GM12878 (cell line): Measurements from ENCODE around the gene SOST. TPM values are rescaled to one million over a fixed set of nuclear protein-coding genes. Genes with fewer than 3 reads are reported as not detected.

Experiments
- ATAC-seq: fragments of 200-7000 bp; cut with Tn5 transposase; 3 replicates; pipeline ENCODE4 v1.9.1; 2020; ENCODE audit warnings: mild to moderate bottlenecking, moderate library complexity
- BruUV-seq: library from RNA; stranded (reverse); fragments of 400-500 nt; replicated peaks from 2 replicates; lab custom pipeline; 2021; lab: Mats Ljungman, UMichigan
- CTCF ChIA-PET: fragments of 300-600 bp; sonication (Branson Sonifier 250); formaldehyde crosslinking; extraction: SDS; loops from one replicate; lab custom pipeline; 2021; ENCODE audit warnings: inconsistent platforms; lab: Yijun Ruan, JAX
- POLR2A ChIA-PET: fragments of 350-600 bp; formaldehyde crosslinking; extraction: SDS; loops from one replicate; lab custom pipeline; 2021; ENCODE audit warnings: inconsistent platforms; lab: Charles Lee
- RAD21 ChIA-PET: fragments of 300-600 bp; sonication (Branson Sonifier 250); formaldehyde crosslinking; loops from one replicate; lab custom pipeline; 2023; ENCODE audit warnings: antibody characterized with exemption; ENCODE audit not compliant: unreplicated experiment; lab: Charles Lee
- SMC1A ChIA-PET: fragments of 300-600 bp; sonication (Branson Sonifier 250); formaldehyde crosslinking; loops from one replicate; lab custom pipeline; 2023; ENCODE audit not compliant: unreplicated experiment, uncharacterized antibody; lab: Charles Lee
- DNase-seq: peaks from one replicate; pipeline ENCODE4 v3.0.0-alpha.2; 2011; ENCODE audit warnings: low read depth, low spot score
- FAIRE-seq: peaks from 3 replicates; lab custom pipeline; 2011; peaks lifted over from hg19 to GRCh38; lab: Jason Lieb, UNC
- H2AFZ ChIP-seq: 2 replicates; pipeline ENCODE4 v1.6.0; 2011; ENCODE audit warnings: low read depth, low read length, control low read depth; ENCODE audit not compliant: control insufficient read depth
- H3K27ac ChIP-seq: 2 replicates; pipeline ENCODE4 v1.5.1; 2011; ENCODE audit warnings: control low read depth; ENCODE audit not compliant: control insufficient read depth, insufficient read depth
- H3K27me3 ChIP-seq, 2 experiments: replicated peaks in 1 of 2; 2 replicates each; pipeline versions ENCODE4 v1.6.0 to v1.6.1; 2011; ENCODE audit warnings: low read length in 1 of 2; ENCODE audit not compliant: control insufficient read depth in 2 of 2, insufficient read depth in 2 of 2
- H3K36me3 ChIP-seq, 2 experiments: 2 replicates each; pipeline ENCODE4 v1.5.1; 2011; ENCODE audit warnings: low read length in 1 of 2; ENCODE audit not compliant: control insufficient read depth in 2 of 2, insufficient read depth in 2 of 2
- H3K4me1 ChIP-seq: 2 replicates; pipeline ENCODE4 v1.6.1; 2011; ENCODE audit warnings: mild to moderate bottlenecking, low read length, moderate library complexity, mixed read lengths; ENCODE audit not compliant: control insufficient read depth, insufficient read depth
- H3K4me2 ChIP-seq: 2 replicates; pipeline ENCODE4 v1.6.0; 2011; ENCODE audit warnings: control low read depth; ENCODE audit not compliant: control insufficient read depth, insufficient read depth
- H3K4me3 ChIP-seq: fragments of 200-600 bp; sonication (generic); 2 replicates; pipeline ENCODE4 v1.5.1; 2016
- H3K79me2 ChIP-seq: 2 replicates; pipeline ENCODE4 v1.6.0; 2011; ENCODE audit warnings: low read length; ENCODE audit not compliant: control insufficient read depth, insufficient read depth
- H3K9ac ChIP-seq: 2 replicates; pipeline ENCODE4 v1.8.0; 2011; ENCODE audit warnings: low read length, control low read depth, mixed read lengths; ENCODE audit not compliant: control insufficient read depth, insufficient read depth
- H3K9me3 ChIP-seq: replicated peaks from 3 replicates; pipeline ENCODE4 v1.5.1; 2011; ENCODE audit warnings: mild to moderate bottlenecking, low read length; ENCODE audit not compliant: control insufficient read depth, insufficient read depth
- H4K20me1 ChIP-seq: 2 replicates; pipeline ENCODE4 v1.6.0; 2011; ENCODE audit not compliant: control insufficient read depth, insufficient read depth
- ASH2L ChIP-seq: fragments of 300-600, 200-600 bp; sonication (generic); IDR thresholded peaks from 2 replicates; pipeline ENCODE4 v1.6.1; 2017; ENCODE audit warnings: low read depth, mild to moderate bottlenecking, borderline replicate concordance
- ATF3 ChIP-seq: IDR thresholded peaks from 2 replicates; pipeline ENCODE4 v1.6.1; 2011; ENCODE audit warnings: low read depth, mild to moderate bottlenecking, low read length, moderate library complexity, borderline replicate concordance; ENCODE audit errors: extremely low read depth
- CBFB ChIP-seq: IDR thresholded peaks from 2 replicates; pipeline ENCODE4 v1.6.1; 2016; ENCODE audit warnings: antibody characterized with exemption, low read depth
- DPF2 ChIP-seq: fragments of 450-650 bp; IDR thresholded peaks from 2 replicates; pipeline ENCODE4 v1.6.1; 2017; ENCODE audit warnings: mild to moderate bottlenecking
- MAX ChIP-seq: IDR thresholded peaks from 2 replicates; pipeline ENCODE4 v1.6.1; 2012; ENCODE audit warnings: low read depth, low read length, improper control_type of control experiment
- RAD51 ChIP-seq: fragments of 450-650 bp; IDR thresholded peaks from 2 replicates; pipeline ENCODE4 v1.6.1; 2016; ENCODE audit warnings: moderate library complexity, mild to moderate bottlenecking, inconsistent platforms
- RELA ChIP-seq: fragments of 450-650 bp; IDR thresholded peaks from 2 replicates; pipeline ENCODE4 v1.8.0; 2014; ENCODE audit warnings: borderline replicate concordance; ENCODE audit not compliant: partially characterized antibody
- SP1 ChIP-seq: IDR thresholded peaks from one replicate; pipeline ENCODE4 v1.6.1; 2011; ENCODE audit warnings: low read depth, low read length
- ZBTB33 ChIP-seq: fragments of 450-650 bp; IDR thresholded peaks from 2 replicates; pipeline ENCODE4 v1.6.1; 2017; ENCODE audit warnings: mild to moderate bottlenecking
- WGBS: methylation state at CpG from one replicate; pipeline ENCODE4 v1.1.6; 2016; ENCODE audit warnings: low lambda C conversion rate; ENCODE audit not compliant: insufficient replicate concordance, insufficient coverage; ENCODE audit errors: missing lambda C conversion rate; 5-methylcytosine and 5-hydroxymethylcytosine counted together
- in situ Hi-C: fragments of 300-500 bp; cut with MboI; formaldehyde crosslinking; loops from 9 replicates; pipeline ENCODE4 v1.14.3; 2018; ENCODE audit warnings: mixed read lengths
- intact Hi-C: fragments of 100-400 bp; cut with micrococcal nuclease; formaldehyde crosslinking; loops from one replicate; pipeline ENCODE4 v1.14.2; 2022; ENCODE audit not compliant: unreplicated experiment
- polyA plus RNA-seq, 11 experiments: library from polyadenylated mRNA; depleted of rRNA in 4 of 11; unstranded in 6 of 11; stranded (reverse) in 5 of 11; fragments of >200 nt; fragmentation: Nextera tagmentation in 4 of 11; fragmentation: Illumina TruSeq in 1 of 11; extraction: Ambion mirVana in 4 of 11; extraction: Trizol in 1 of 11; gene quantifications; 1 replicate in 1 of 11; 2 replicates in 10 of 11; pipeline versions ENCODE4 v1.2.1 to v1.2.3, GENCODE V29; 2011 to 2016; ENCODE audit warnings: inconsistent platforms in 2 of 11, missing spikeins in 2 of 11, low read depth in 1 of 11
- total RNA-seq, 4 experiments: library from RNA; depleted of rRNA in 3 of 4; stranded (reverse); fragments of >200 nt in 3 of 4; fragmentation: Illumina TruSeq in 1 of 4; extraction: Trizol in 1 of 4; gene quantifications; 2 replicates each; pipeline versions ENCODE4 v1.2.1 to v1.2.3, GENCODE V29; 2013 to 2021

SOST gene
- total and polyA plus RNA-seq, 10 of the 15 experiments (the other 5 are each of a cell fraction or from before 2014, with no cell fraction given): not detected

GRCh38 chr17:43787728-43788127 lies 29.1 kb upstream of the SOST start:
- no peaks in the 10 kb centered on the region for H3K36me3 ChIP-seq
- DNase-seq (no peak), ATAC-seq (no peak), FAIRE-seq (no peak)
- H3K4me2 ChIP-seq: no peak overlapping the region
- H3K27me3 ChIP-seq: peaks cover 0 to 2% of the 10 kb centered on the region in 2 experiments; a peak in 1 of 4 replicates
- no peak overlapping the region for H3K9ac ChIP-seq
- H3K4me3 ChIP-seq: no peak overlapping the region
- CTCF ChIA-PET: interaction anchor here (0.9 kb wide), 1 partner anchor 22 kb away, joined by 3 read pairs; no protein-coding TSS in a partner anchor
- no peak overlapping the region for H3K27ac ChIP-seq
- no peaks in the 10 kb centered on the region for H3K4me1 ChIP-seq
- BruUV-seq: no TSS peak
- in situ Hi-C loops: no loop called here
- no peak overlapping the region for H2AFZ ChIP-seq
- H3K79me2 ChIP-seq: no peaks in the 10 kb centered on the region
- RAD21 ChIA-PET: no interaction called here
- SMC1A ChIA-PET: interaction anchor here (0.6 kb wide), 1 partner anchor 13 kb away, joined by 3 read pairs; no protein-coding TSS in a partner anchor
- 23% methylated on average over 2 of the region's 2 CpGs for whole genome bisulfite sequencing
- TF ChIP-seq RELA (no peak), SP1 (no peak), RAD51 (no peak), MAX (no peak), ATF3 (no peak), DPF2 (no peak), CBFB (no peak), ZBTB33 (no peak), ASH2L (no peak)
- H4K20me1 ChIP-seq: no peaks in the 10 kb centered on the region
- POLR2A ChIA-PET: no interaction called here
- no peaks in the 10 kb centered on the region for H3K9me3 ChIP-seq
- intact Hi-C loops: no loop called here
